Measurements from ENCODE around the gene PKP4.
A peak's percentile ranks its signal among the peaks of the same experiment; 100 is the strongest.
"Not testable (repeated sequence)": the region's sequence is repeated elsewhere in the genome, so short reads cannot be mapped to it uniquely, and the experiment has no call there.

The PKP4 gene

GRCh38 chr2:158668001-158668765, 211.4 kb downstream of the PKP4 start:
- DNase-seq (ENCODE audit: low read depth, low spot score): no peak
- H3K27ac ChIP-seq: peak overlapping the region; percentile 46

- H3K27ac ChIP-seq: no peak overlapping the region
- DNase-seq (ENCODE audit: low read depth, low spot score): no peak
Observed at GRCh38 chr2:158670292-158670691, 213.5 kb downstream of the PKP4 start.

GRCh38 chr2:158671360-158672245, 214.9 kb downstream of the PKP4 start:
- DNase-seq (ENCODE audit: low read depth, low spot score): no peak
- H3K27ac ChIP-seq: no peak overlapping the region

DNA sequence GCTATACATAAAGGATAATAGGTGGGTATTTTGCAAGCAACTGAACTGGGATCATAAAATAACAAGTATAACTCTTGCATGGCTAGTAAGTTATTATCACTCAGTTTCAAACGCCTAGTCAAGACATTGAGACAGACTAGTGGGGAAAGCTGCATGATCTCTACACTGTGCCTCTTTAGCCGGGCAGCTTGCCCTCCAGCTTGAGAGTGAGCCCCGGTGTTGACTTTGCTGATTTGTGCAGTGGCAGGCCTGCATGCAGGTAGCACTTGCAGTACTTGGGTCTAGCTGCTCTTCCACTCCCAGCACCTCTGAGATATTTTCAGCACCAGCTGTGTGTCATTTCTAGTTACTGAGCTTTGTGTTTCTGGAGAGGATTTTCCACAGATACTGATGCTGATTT, 219.5 kb downstream of the PKP4 start:
- no peak for DNase-seq (ENCODE audit: low read depth, low spot score)
- H3K27ac ChIP-seq: no peak overlapping the region

DNA sequence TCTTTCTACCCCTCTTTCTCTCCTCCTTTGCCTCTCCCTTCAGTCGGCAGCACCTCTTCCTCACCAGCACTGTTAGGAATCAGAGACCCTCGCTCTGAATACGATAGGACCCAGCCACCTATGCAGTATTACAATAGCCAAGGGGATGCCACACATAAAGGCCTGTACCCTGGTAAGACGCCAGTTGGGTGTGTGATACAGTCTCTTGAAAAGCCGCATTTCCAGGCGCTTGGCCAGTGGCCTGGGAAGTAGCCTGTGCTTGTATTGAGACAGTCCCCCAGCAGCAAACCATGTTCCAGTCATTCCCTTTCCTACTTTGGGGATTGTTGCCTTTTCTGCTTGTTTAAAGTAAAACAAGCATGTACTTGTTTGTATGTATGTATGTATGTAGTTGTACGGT, 219.9 kb downstream of the PKP4 start:
- DNase-seq (ENCODE audit: low read depth, low spot score): no peak
- H3K27ac ChIP-seq: no peak overlapping the region

DNA sequence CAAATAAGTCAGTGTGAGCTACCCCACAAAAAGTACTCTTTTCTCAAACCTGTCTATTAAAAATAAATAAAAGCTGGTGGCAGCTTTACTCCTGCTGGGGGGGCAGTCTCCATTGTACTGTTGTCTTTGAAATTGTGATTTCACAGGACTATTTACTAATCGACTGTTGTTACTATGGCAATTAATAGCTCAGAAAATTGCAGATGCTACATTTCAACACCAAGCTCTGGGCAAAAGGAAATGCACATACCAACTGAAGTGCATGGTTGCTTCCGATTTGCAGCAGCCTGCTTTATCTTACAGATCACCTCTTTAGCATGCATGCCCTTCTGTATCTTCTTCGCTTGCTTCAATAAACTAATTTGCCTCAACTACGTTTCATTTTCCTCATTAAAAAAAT, 220.8 kb downstream of the PKP4 start:
- DNase-seq (ENCODE audit: low read depth, low spot score): no peak

DNA sequence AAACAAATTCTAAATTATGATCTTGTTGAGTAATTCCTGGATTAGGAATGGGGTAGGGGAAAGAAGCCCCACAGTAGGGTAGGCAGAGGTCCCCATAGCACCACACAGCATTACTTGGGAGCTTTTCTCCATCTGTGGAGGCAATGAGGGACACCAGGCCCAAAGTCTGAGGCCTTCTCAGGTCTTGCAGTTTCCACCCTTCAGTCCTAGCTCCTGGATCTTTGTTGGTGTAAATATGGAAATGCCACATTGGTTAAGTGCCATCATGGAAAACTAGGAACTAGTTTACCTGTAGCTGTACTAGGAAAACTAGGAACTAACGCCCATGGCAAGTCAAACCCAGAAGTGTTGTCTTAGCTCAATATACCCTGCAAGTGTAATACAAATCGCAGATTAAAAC, 225.1 kb downstream of the PKP4 start:
- no peak for DNase-seq (ENCODE audit: low read depth, low spot score)
- no peak overlapping the region for H3K27ac ChIP-seq

More for the DNA sequence above, 220.8 kb downstream of the PKP4 start:
- no peak overlapping the region for H3K27ac ChIP-seq

- peak overlapping the region; percentile 7 for H3K27ac ChIP-seq
- DNase-seq (ENCODE audit: low read depth, low spot score): peak; percentile 67
Observed at GRCh38 chr2:158685646-158686045, 228.9 kb downstream of the PKP4 start.

- peak overlapping the region; percentile 7 for H3K27ac ChIP-seq
- no peak for DNase-seq (ENCODE audit: low read depth, low spot score)
Observed at GRCh38 chr2:158686210-158686691, 229.5 kb downstream of the PKP4 start.

DNA sequence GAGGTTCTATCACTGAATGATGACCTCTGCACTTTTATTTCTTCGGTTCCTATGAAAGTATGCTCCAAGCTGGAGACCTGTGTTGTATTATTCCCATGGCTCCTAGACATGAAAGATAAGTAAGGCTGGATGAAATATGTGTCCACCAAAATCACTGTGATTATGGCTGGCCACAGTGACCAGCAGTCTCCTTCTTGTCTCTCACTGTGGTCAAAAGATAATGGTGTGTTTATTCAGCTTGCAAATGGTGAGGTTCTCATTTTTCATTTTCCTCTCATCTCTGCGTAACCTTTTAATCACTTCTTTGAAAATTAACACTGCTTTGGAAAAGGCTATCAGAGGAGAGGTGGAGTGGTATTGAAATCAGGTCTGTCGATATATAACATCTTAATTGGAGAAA, 230.6 kb downstream of the PKP4 start:
- DNase-seq (ENCODE audit: low read depth, low spot score): no peak
- no peak overlapping the region for H3K27ac ChIP-seq

DNA sequence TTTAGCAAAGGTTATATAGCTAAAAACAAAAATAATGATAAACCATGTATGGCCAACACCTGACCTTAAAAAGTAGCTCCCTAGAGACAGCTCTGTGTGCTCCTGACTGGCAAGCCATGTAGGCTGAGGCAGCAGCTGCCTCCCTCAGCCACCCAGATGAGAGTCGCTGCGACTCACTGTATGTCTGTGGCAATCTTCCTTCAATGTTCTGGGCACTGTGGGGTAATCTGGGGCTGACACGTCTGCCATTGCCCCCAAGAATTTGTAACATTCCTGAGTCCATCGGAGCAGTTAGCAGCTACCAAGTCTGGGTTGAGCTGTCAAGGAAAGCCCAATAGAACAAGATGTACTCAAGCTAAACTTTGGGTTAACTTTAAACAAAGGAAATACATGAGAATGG, 232.0 kb downstream of the PKP4 start:
- DNase-seq (ENCODE audit: low read depth, low spot score): peak; percentile 34
- H3K27ac ChIP-seq: no peak overlapping the region

DNA sequence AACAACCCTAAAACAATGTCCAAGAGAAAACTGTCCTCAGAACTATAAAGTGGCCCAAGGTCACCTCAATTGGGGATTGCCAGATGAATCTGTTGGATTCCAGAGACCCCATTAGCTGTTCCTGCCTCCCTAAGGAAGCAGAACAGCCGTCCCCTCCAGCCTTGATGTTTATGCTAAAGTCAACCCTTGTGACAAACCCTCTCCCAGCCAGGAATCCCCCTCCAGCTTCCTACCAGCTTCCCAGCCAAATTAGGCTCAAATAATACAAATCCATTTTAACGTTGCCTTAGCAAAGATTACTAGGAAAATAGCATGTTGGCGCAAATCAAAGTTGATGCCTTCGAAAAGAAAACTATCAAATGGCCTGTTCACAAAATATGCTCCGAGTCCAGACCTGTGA, 232.6 kb downstream of the PKP4 start:
- H3K27ac ChIP-seq: no peak overlapping the region
- no peak for DNase-seq (ENCODE audit: low read depth, low spot score)

GRCh38 chr2:158690823-158691222, 234.1 kb downstream of the PKP4 start:
- no peak overlapping the region for H3K27ac ChIP-seq
- DNase-seq (ENCODE audit: low read depth, low spot score): no peak

GRCh38 chr2:158691619-158692018, 234.9 kb downstream of the PKP4 start:
- DNase-seq (ENCODE audit: low read depth, low spot score): no peak
- no peak overlapping the region for H3K27ac ChIP-seq

- no peak for DNase-seq (ENCODE audit: low read depth, low spot score)
- no peak overlapping the region for H3K27ac ChIP-seq
Observed at GRCh38 chr2:158692372-158693103, 235.8 kb downstream of the PKP4 start.

GRCh38 chr2:158693476-158693875, 236.7 kb downstream of the PKP4 start:
- H3K27ac ChIP-seq: no peak overlapping the region
- no peak for DNase-seq (ENCODE audit: low read depth, low spot score)

DNA sequence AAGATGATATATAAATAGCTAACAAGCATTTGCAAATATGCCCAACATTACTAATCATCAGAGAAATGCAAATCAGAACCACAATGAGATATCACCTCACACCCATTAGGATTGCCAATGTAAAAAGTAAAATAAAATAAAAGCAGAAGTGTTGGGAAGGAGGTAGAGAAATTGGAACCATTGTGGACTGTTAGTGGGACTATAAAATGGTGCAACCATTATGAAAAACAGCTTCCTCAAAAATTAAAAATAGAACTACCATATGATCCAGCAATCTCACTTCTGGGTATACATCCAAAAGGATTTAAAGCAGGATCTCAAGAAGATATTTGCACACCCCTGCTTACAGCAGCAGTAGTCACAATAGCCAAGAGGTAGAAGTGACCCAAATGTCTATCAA, 238.6 kb downstream of the PKP4 start:
- no peak for DNase-seq (ENCODE audit: low read depth, low spot score)

DNA sequence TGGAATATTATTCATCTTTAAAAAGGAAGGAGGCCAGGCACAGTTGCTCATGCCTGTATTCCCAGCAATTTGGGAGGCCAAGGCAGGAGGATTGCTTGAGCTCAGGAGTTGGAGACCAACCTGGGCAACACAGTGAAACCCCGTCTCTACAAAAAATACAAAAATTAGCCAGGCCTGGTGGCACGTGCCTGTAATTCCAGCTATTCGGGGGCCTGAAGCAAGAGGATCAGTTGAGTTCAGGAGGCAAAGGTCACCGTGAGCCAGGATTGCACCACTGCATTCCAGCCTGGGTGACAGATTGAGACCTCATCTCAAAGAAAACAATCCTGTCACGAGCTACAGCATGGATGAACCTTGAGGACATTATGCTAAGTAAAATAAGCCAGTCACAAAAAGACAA, 239.0 kb downstream of the PKP4 start:
- H3K27ac ChIP-seq; DNase-seq (ENCODE audit: low read depth, low spot score): not testable (repeated sequence)

More for the DNA sequence above, 238.6 kb downstream of the PKP4 start:
- H3K27ac ChIP-seq: no peak overlapping the region

DNA sequence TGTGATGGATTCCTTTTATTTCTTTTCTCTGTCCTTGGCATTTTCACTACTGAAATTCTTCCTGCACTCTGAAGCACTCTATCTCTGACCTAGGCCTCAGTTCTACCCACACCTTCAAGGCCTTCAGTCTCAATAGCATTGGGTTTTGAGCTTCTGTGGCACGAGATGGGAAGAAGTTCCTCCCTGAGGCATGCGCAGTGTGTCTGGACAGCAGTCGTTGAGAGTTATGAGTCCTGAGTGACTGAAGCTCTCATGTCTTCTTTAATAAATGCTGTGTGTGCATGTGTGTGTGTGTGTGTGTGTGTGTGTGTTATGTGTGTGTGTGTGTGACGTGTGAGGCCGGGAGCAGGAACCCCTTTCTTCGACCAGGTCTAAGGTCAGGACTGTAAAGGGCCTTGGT, 242.6 kb downstream of the PKP4 start:
- no peak overlapping the region for H3K27ac ChIP-seq
- DNase-seq (ENCODE audit: low read depth, low spot score): no peak

DNA sequence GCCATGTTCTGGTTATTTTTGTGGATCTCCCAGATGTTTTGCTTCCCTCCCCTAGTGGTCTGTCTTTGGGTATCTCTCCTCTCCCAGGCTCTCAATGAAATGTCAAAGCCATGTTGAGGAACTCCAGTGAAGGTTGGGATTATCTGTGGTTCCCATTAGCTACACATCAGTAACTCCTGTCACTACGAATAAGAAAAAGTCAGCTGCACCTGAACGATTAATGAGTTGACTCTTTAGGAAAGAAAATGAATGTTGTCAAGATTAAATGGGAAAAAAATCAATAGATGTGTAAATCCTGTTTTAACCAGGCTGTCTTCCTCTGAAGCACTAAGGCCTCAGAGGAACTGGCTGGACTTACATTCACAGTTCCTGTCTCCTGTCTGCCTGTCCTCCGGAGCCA, 244.3 kb downstream of the PKP4 start:
- no peak overlapping the region for H3K27ac ChIP-seq

DNA sequence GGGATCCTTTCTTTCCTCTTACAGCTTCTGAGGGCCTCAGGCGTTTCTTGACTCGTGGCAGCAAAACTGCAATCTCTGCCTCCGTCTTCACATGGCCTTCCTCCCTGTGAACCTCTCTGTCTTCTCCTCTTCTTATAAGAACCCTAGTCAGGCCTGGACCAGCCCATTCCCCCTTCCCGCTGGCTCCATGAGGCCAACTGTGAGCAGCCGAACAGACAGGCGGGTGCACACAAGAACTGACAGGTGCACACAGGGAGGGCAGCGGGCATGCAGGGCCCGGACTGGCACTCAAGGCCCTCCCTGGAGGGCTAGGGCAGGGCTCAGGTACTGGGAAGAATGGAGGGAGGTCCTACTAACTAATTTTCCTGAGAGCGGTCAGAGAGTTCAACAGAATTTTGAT, 246.0 kb downstream of the PKP4 start:
- no peak for DNase-seq (ENCODE audit: low read depth, low spot score)
- H3K27ac ChIP-seq: no peak overlapping the region

More for the DNA sequence above, 244.3 kb downstream of the PKP4 start:
- DNase-seq (ENCODE audit: low read depth, low spot score): no peak
